Gastroesophageal sphincter (tissue), 4 donors: ENCODE results near the gene HIVEP2. TPM values are rescaled to one million over a fixed set of nuclear protein-coding genes. Genes with fewer than 3 reads are reported as not detected.
A peak's percentile ranks its signal among the peaks of the same experiment; 100 is the strongest.

Experiments used
- ATAC-seq: fragments of 150-250 bp; one replicate; pipeline ENCODE4 v1.9.1; 2016; ENCODE audit warnings: mild to moderate bottlenecking, moderate library complexity
- H3K27ac ChIP-seq, 4 donors: fragments of 200-600 bp; sonication (generic) in 3 of 4; 1 replicate in 3 of 4; 2 replicates in 1 of 4; pipeline ENCODE4 v1.5.1; 2016 to 2019
- H3K27me3 ChIP-seq: fragments of 200-600 bp; sonication (generic); one replicate; pipeline ENCODE4 v1.5.1; 2019
- H3K36me3 ChIP-seq, 2 donors: fragments of 200-600 bp; sonication (generic); one replicate each; pipeline ENCODE4 v1.5.1; 2019; ENCODE audit warnings: control low read depth in 1 of 2
- H3K4me1 ChIP-seq, 3 donors: fragments of 200-600 bp; sonication (generic); 1 replicate in 2 of 3; 2 replicates in 1 of 3; pipeline ENCODE4 v1.5.1; 2016 to 2019; ENCODE audit warnings: control low read depth in 2 of 3
- H3K4me3 ChIP-seq, 2 donors: fragments of 200-600 bp; sonication (generic); one replicate each; pipeline ENCODE4 v1.5.1; 2019; ENCODE audit warnings: mild to moderate bottlenecking in 1 of 2, moderate library complexity in 1 of 2
- H3K9me3 ChIP-seq, 3 donors: fragments of 200-600 bp; sonication (generic); one replicate each; pipeline ENCODE4 v1.5.1; 2017 to 2019; ENCODE audit warnings: control low read depth in 2 of 3
- CTCF ChIP-seq, 4 experiments: fragments of 200-600 bp in 2 of 4; fragments of 450-650 bp in 2 of 4; sonication (generic) in 1 of 4; IDR thresholded peaks; one replicate each; pipeline ENCODE4 v1.5.1; 2017 to 2019; ENCODE audit warnings: antibody characterized with exemption in 4 of 4, mild to moderate bottlenecking in 2 of 4, moderate library complexity in 2 of 4
- EP300 ChIP-seq: sonication (generic); formaldehyde crosslinking; IDR thresholded peaks from one replicate; pipeline ENCODE4 v1.6.1; 2017; ENCODE audit warnings: antibody characterized with exemption, mild to moderate bottlenecking
- POLR2A ChIP-seq, 2 donors: fragments of 450-650 bp; IDR thresholded peaks; one replicate each; pipeline ENCODE4 v1.6.1; 2017; ENCODE audit warnings: antibody characterized with exemption in 2 of 2, mild to moderate bottlenecking in 2 of 2, moderate library complexity in 1 of 2
- POLR2AphosphoS5 ChIP-seq: sonication (generic); formaldehyde crosslinking; IDR thresholded peaks from one replicate; pipeline ENCODE4 v1.6.1; 2017; ENCODE audit warnings: antibody characterized with exemption
- WGBS, 2 donors: methylation state at CpG; one replicate each; pipeline ENCODE4 v1.1.5; 2018; ENCODE audit warnings: low coverage in 1 of 2; 5-methylcytosine and 5-hydroxymethylcytosine counted together
- total RNA-seq, 4 donors: library from RNA; depleted of rRNA; stranded (reverse); fragments of >200 nt; gene quantifications; one replicate each; pipeline ENCODE4 v1.1.0, GENCODE V29; 2016

HIVEP2 gene
- total RNA-seq, 4 donors from 2014 or later = 17.1 to 28.1 (median 24.9) TPM

GRCh38 chr6:142787422-142787821 lies 157.6 kb downstream of the HIVEP2 start:
- Histone ChIP-seq H3K27ac (no peak overlapping the region), H3K4me1 (peaks cover 0 to 10% (median 0%) of the 10 kb centered on the region in 3 donors), H3K36me3 (no peaks in the 10 kb centered on the region), H3K9me3 (no peaks in the 10 kb centered on the region), H3K27me3 (no peaks in the 10 kb centered on the region), H3K4me3 (no peak overlapping the region)
- WGBS, 2 donors = 91 to 100% methylated on average over 1 to 2 of the region's 2 CpGs
- TF ChIP-seq POLR2A (IDR thresholded peaks at IDR 0.05) = no peak
- TF ChIP-seq CTCF (IDR thresholded peaks at IDR 0.05) = no peak
- TF ChIP-seq POLR2AphosphoS5 = no peak
- TF ChIP-seq EP300 = no peak
- ATAC-seq = no peak

GRCh38 chr6:142786476-142786875 lies 158.5 kb downstream of the HIVEP2 start:
- H3K36me3 ChIP-seq = no peaks in the 10 kb centered on the region
- no peak for ATAC-seq
- TF ChIP-seq CTCF (IDR thresholded peaks at IDR 0.05) (no peak), EP300 (no peak), POLR2AphosphoS5 (no peak), POLR2A (IDR thresholded peaks at IDR 0.05) (no peak)

GRCh38 chr6:142784344-142784743 lies 160.6 kb downstream of the HIVEP2 start:
- ATAC-seq = peak; percentile 39
- H3K27ac ChIP-seq = no peak overlapping the region
- no peaks in the 10 kb centered on the region for H3K27me3 ChIP-seq
- no peaks in the 10 kb centered on the region for H3K36me3 ChIP-seq
- H3K4me3 ChIP-seq = no peak overlapping the region
- no peak for TF ChIP-seq POLR2A (IDR thresholded peaks at IDR 0.05)
- TF ChIP-seq EP300 = no peak
- TF ChIP-seq POLR2AphosphoS5 = no peak
- TF ChIP-seq CTCF (IDR thresholded peaks at IDR 0.05) = no peak
- WGBS, 2 donors = 76 to 82% methylated on average over 3 of the region's 3 CpGs
- H3K9me3 ChIP-seq = no peaks in the 10 kb centered on the region
- H3K4me1 ChIP-seq = peaks cover 0 to 6% (median 0%) of the 10 kb centered on the region in 3 donors

More at GRCh38 chr6:142786476-142786875, 158.5 kb downstream of the HIVEP2 start:
- Histone ChIP-seq H3K27me3 (no peaks in the 10 kb centered on the region), H3K27ac (no peak overlapping the region), H3K4me3 (no peak overlapping the region), H3K4me1 (peaks cover 0 to 10% (median 0%) of the 10 kb centered on the region in 3 donors), H3K9me3 (no peaks in the 10 kb centered on the region)

- Histone ChIP-seq H3K9me3 (no peaks in the 10 kb centered on the region), H3K4me1 (peaks cover 0 to 6% (median 0%) of the 10 kb centered on the region in 3 donors), H3K27me3 (no peaks in the 10 kb centered on the region), H3K27ac (no peak overlapping the region), H3K4me3 (no peak overlapping the region), H3K36me3 (no peaks in the 10 kb centered on the region)
- WGBS, 2 donors = 46 to 91% methylated on average over 2 of the region's 2 CpGs
- TF ChIP-seq CTCF (IDR thresholded peaks at IDR 0.05) (no peak), POLR2A (IDR thresholded peaks at IDR 0.05) (no peak), POLR2AphosphoS5 (no peak), EP300 (no peak)
- ATAC-seq = no peak
Measured at GRCh38 chr6:142783499-142783898, 161.5 kb downstream of the HIVEP2 start.

GRCh38 chr6:142781129-142781528 lies 163.8 kb downstream of the HIVEP2 start:
- no peak overlapping the region for H3K27ac ChIP-seq
- H3K4me1 ChIP-seq = peaks cover 0 to 6% (median 0%) of the 10 kb centered on the region in 3 donors
- TF ChIP-seq POLR2A (IDR thresholded peaks at IDR 0.05) (no peak), EP300 (no peak), POLR2AphosphoS5 (no peak), CTCF (IDR thresholded peaks at IDR 0.05) (no peak)
- H3K9me3 ChIP-seq = no peaks in the 10 kb centered on the region
- ATAC-seq = no peak
- H3K36me3 ChIP-seq = no peaks in the 10 kb centered on the region
- H3K27me3 ChIP-seq = no peaks in the 10 kb centered on the region
- H3K4me3 ChIP-seq = no peak overlapping the region
- 78 to 79% methylated on average over 3 of the region's 3 CpGs for WGBS, 2 donors
